MCF 10A (cell line): Measurements from ENCODE around the gene SERPINB5. TPM values are rescaled to one million over a fixed set of nuclear protein-coding genes. Genes with fewer than 3 reads are reported as not detected.

ENCODE experiments used
- BruUV-seq: library from RNA; stranded (reverse); fragments of 400-500 nt; replicated peaks from 2 replicates; lab custom pipeline; 2021; lab: Mats Ljungman, UMichigan
- CTCF ChIA-PET: fragments of 300-600 bp; sonication (Branson Sonifier 250); formaldehyde crosslinking; extraction: SDS; loops from one replicate; lab custom pipeline; 2021; ENCODE audit warnings: antibody characterized with exemption, inconsistent platforms; lab: Yijun Ruan, JAX
- POLR2A ChIA-PET: fragments of 300-600, 350-650 bp; sonication (Branson Sonifier 250); formaldehyde crosslinking; extraction: SDS; loops from one replicate; lab custom pipeline; 2020; ENCODE audit warnings: antibody characterized with exemption, inconsistent platforms; lab: Yijun Ruan, JAX
- DNase-seq: peaks from one replicate; pipeline ENCODE4 v3.0.0-alpha.2; 2018; ENCODE audit not compliant: unreplicated experiment
- H3K27ac Mint-ChIP-seq: one replicate; pipeline ENCODE4 v1.8.0; 2022; ENCODE audit warnings: mild to moderate bottlenecking, low read depth, mixed read lengths; ENCODE audit not compliant: unreplicated experiment
- H3K27me3 Mint-ChIP-seq: one replicate; pipeline ENCODE4 v1.8.0; 2022; ENCODE audit warnings: mixed read lengths; ENCODE audit not compliant: insufficient read depth, unreplicated experiment
- H3K36me3 Mint-ChIP-seq: one replicate; pipeline ENCODE4 v1.8.0; 2022; ENCODE audit warnings: mild to moderate bottlenecking, moderate library complexity, mixed read lengths; ENCODE audit not compliant: insufficient read depth, unreplicated experiment
- H3K4me1 Mint-ChIP-seq: one replicate; pipeline ENCODE4 v1.8.0; 2022; ENCODE audit warnings: mixed read lengths; ENCODE audit not compliant: insufficient read depth, unreplicated experiment
- H3K4me3 Mint-ChIP-seq: one replicate; pipeline ENCODE4 v1.8.0; 2022; ENCODE audit warnings: mild to moderate bottlenecking, moderate library complexity, mixed read lengths; ENCODE audit not compliant: unreplicated experiment
- H3K9me3 Mint-ChIP-seq: one replicate; pipeline ENCODE4 v1.8.0; 2022; ENCODE audit warnings: mixed read lengths; ENCODE audit not compliant: unreplicated experiment
- intact Hi-C: fragments of 100-400 bp; cut with micrococcal nuclease; formaldehyde crosslinking; loops from 2 replicates; pipeline ENCODE4 v1.14.1; 2022
- total RNA-seq: library from RNA; stranded (reverse); gene quantifications from 2 replicates; pipeline ENCODE4 v1.2.3, GENCODE V29; 2022
- TF ChIP-seq, protein P1 (sequence below): fragments of 200-600 bp; IDR thresholded peaks from one replicate; pipeline ENCODE4 v1.8.0; 2022; ENCODE audit warnings: antibody characterized with exemption, mild to moderate bottlenecking; ENCODE audit not compliant: unreplicated experiment

SERPINB5 gene
- total RNA-seq, 1 experiment from 2014 or later: 330 TPM

DNA sequence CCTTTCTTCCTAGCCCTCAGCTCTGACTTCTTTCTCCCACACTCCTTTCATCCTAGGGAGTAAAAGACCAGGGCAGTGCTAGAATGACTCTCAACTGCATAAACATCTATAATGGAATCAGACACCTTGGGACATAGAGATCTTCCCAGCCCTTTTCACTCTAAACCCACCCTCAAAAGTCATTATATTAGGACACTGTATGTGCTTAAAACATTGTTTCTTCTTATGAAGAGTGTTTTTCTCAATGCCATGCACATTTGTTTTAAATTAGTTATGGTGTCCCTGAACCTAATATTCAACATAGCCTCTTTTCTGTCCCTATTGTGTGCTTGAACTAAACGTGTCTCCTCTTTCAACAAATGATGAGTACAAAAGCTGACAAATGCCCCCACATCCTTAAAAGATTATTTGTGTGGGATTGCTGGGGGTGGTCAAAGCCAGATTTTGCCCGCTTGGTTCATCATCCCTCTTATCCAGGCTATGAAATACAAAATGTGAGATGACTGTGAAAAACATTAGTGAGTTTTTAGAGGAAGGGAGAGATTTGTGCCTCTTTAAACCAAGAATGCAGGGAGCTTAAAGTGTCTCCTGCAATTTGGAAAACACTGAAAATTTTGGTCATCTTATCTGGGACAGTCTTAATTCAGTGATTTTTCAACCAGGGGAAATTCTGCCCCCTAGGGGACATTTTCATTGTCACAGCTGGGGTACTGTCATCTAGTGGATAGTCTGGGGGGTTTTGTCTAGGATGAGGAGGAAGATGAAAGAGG is 29.0 kb downstream of the SERPINB5 start:
- peaks cover 65% of the 10 kb centered on the region for H3K36me3 Mint-ChIP-seq
- no peaks in the 10 kb centered on the region for H3K9me3 Mint-ChIP-seq
- DNase-seq: peak; percentile 72
- no peak overlapping the region for H3K4me3 Mint-ChIP-seq
- TF ChIP-seq, protein P1, sequence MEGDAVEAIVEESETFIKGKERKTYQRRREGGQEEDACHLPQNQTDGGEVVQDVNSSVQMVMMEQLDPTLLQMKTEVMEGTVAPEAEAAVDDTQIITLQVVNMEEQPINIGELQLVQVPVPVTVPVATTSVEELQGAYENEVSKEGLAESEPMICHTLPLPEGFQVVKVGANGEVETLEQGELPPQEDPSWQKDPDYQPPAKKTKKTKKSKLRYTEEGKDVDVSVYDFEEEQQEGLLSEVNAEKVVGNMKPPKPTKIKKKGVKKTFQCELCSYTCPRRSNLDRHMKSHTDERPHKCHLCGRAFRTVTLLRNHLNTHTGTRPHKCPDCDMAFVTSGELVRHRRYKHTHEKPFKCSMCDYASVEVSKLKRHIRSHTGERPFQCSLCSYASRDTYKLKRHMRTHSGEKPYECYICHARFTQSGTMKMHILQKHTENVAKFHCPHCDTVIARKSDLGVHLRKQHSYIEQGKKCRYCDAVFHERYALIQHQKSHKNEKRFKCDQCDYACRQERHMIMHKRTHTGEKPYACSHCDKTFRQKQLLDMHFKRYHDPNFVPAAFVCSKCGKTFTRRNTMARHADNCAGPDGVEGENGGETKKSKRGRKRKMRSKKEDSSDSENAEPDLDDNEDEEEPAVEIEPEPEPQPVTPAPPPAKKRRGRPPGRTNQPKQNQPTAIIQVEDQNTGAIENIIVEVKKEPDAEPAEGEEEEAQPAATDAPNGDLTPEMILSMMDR: peak; percentile 67
- peaks cover 6% of the 10 kb centered on the region for H3K4me1 Mint-ChIP-seq
- intact Hi-C loops: loop anchor here (1.0 to 10.0 kb wide), 3 partner anchors 66 to 489 kb away; partner anchors contain the start of gene KDSR
- ChIA-PET POLR2A (interaction anchor here (0.7 to 4.7 kb wide), 11 partner anchors 11 to 353 kb away, joined by 3 to 35 read pairs (median 3); partner anchors contain the start of genes SERPINB5 and VPS4B), CTCF (interaction anchor here (0.6 to 16.2 kb wide), 22 partner anchors 8 to 1435 kb away, joined by 3 to 535 read pairs (median 4); no protein-coding TSS in a partner anchor)
- no peaks in the 10 kb centered on the region for H3K27me3 Mint-ChIP-seq
- no TSS peak for BruUV-seq
- peak overlapping the region; percentile 77 for H3K27ac Mint-ChIP-seq

DNA sequence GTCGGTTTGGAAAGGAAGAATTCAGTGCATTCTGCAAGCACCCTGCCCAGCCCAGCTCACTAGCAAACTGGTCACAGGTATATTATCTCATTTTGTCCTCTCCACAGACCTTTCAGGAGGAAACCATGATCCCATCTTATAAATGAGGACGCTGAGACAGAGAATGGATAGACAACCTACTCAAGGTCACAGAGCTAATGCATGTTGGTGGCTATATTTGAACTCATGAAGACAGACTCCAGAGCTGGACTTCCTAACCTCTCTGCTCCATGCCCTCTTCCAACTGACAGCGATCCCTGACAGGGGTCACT is 29.5 kb downstream of the SERPINB5 start:
- TF ChIP-seq, protein P1: no peak
- Mint-ChIP-seq H3K36me3 (peaks cover 60% of the 10 kb centered on the region), H3K27ac (no peak overlapping the region), H3K4me3 (no peak overlapping the region), H3K4me1 (peaks cover 6% of the 10 kb centered on the region), H3K9me3 (no peaks in the 10 kb centered on the region), H3K27me3 (no peaks in the 10 kb centered on the region)
- TSS peak; percentile 2 for BruUV-seq
- POLR2A ChIA-PET: interaction anchor here (0.7 to 4.7 kb wide), 11 partner anchors 11 to 353 kb away, joined by 3 to 35 read pairs (median 3); partner anchors contain the start of genes SERPINB5 and VPS4B
- intact Hi-C loops: loop anchor here (1.0 to 10.0 kb wide), 3 partner anchors 67 to 490 kb away; partner anchors contain the start of gene KDSR
- CTCF ChIA-PET: interaction anchor here (0.6 to 16.2 kb wide), 22 partner anchors 9 to 1435 kb away, joined by 3 to 535 read pairs (median 4); no protein-coding TSS in a partner anchor
- no peak for DNase-seq

DNA sequence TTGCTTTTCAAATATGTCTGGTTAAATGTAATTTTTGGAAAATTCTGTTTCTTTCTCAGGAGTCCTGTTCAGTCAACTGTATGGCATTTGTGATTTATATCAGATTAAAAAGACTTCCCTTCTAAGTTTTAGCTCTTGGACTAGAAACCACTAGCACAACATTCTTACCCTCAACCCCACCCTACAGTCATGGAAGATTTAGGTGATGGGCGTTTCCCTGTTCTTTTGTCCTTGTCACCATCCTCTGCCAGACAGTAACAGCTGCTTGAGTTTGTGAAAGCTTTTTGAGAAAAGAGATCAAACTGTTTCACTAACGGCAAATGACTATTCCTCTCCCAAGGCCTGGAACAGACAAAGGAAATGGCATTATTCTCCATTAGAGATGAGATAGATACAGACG is 31.8 kb downstream of the SERPINB5 start:
- BruUV-seq: no TSS peak
- no peaks in the 10 kb centered on the region for H3K27me3 Mint-ChIP-seq
- no peak for DNase-seq
- no peaks in the 10 kb centered on the region for H3K9me3 Mint-ChIP-seq
- TF ChIP-seq, protein P1: no peak
- ChIA-PET POLR2A (interaction anchor here (0.7 to 4.7 kb wide), 6 partner anchors 14 to 142 kb away, joined by 3 to 35 read pairs (median 3); partner anchors contain the start of gene SERPINB5), CTCF (interaction anchor here (0.6 to 16.2 kb wide), 6 partner anchors 11 to 336 kb away, joined by 3 to 535 read pairs (median 171); no protein-coding TSS in a partner anchor)
- no peak overlapping the region for H3K4me3 Mint-ChIP-seq
- peaks cover 38% of the 10 kb centered on the region for H3K36me3 Mint-ChIP-seq
- H3K4me1 Mint-ChIP-seq: peaks cover 6% of the 10 kb centered on the region
- no peak overlapping the region for H3K27ac Mint-ChIP-seq
- intact Hi-C loops: loop anchor here (10.0 kb wide), 1 partner anchor 144 kb away; the partner anchor contains the start of gene KDSR

DNA sequence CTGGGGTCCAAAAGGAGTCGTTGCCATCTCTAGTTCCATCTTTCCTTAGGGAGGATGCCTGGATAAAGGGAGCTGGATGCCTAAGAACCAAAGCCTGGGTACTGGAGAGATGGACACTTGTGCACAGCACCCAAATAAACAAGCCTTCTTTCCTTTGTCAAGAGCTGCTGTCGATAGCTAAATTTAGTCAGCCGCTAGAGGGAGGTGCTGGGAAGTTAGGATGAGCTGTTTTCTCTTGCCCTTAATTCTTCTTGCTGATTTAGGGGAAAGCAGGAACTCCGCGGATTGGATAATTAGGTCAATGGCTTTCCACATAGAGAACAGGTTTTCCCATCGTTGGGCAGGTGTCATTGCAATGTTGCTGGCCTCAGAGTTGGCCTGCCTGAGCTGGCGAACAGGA is 34.5 kb downstream of the SERPINB5 start:
- Mint-ChIP-seq H3K9me3 (no peaks in the 10 kb centered on the region), H3K4me1 (peaks cover 6% of the 10 kb centered on the region), H3K27me3 (no peaks in the 10 kb centered on the region), H3K4me3 (no peak overlapping the region), H3K27ac (no peak overlapping the region), H3K36me3 (peaks cover 11% of the 10 kb centered on the region)
- TF ChIP-seq, protein P1: peak; percentile 39
- intact Hi-C loops: loop anchor here (2.0 kb wide), 1 partner anchor 426 kb away; no protein-coding TSS in a partner anchor
- CTCF ChIA-PET: interaction anchor here (0.5 to 16.2 kb wide), 45 partner anchors 8 to 467 kb away, joined by 3 to 535 read pairs (median 4); partner anchors contain the start of genes SERPINB11, SERPINB12, SERPINB13 and VPS4B
- no TSS peak for BruUV-seq
- POLR2A ChIA-PET: interaction anchor here (0.8 to 2.2 kb wide), 11 partner anchors 9 to 425 kb away, joined by 3 to 8 read pairs (median 3); partner anchors contain the start of gene VPS4B
- peak; percentile 75 for DNase-seq
